ENCODE measurements around the gene RANBP10.

The RANBP10 gene

GRCh38 chr16:67828651-67829050 lies 22.3 kb upstream of the RANBP10 start:
- DNase-seq (ENCODE audit: low spot score) (no peak), FAIRE-seq (no peak)

- no peak for FAIRE-seq
- no peak for DNase-seq (ENCODE audit: low spot score)
These were observed 19.5 kb upstream of the RANBP10 start for GRCh38 chr16:67825906-67826305.

- FAIRE-seq (no peak), DNase-seq (ENCODE audit: low spot score) (no peak)
These were observed 18.8 kb upstream of the RANBP10 start for GRCh38 chr16:67825119-67825518.

GRCh38 chr16:67822511-67822910 lies 16.2 kb upstream of the RANBP10 start:
- no peak for FAIRE-seq
- DNase-seq (ENCODE audit: low spot score): no peak

- FAIRE-seq (no peak), DNase-seq (ENCODE audit: low spot score) (no peak)
These were observed 14.4 kb upstream of the RANBP10 start for GRCh38 chr16:67820608-67821259.

GRCh38 chr16:67814567-67814966 lies 8.2 kb upstream of the RANBP10 start:
- FAIRE-seq (no peak), DNase-seq (ENCODE audit: low spot score) (no peak)

- DNase-seq (ENCODE audit: low spot score): no peak
- FAIRE-seq: no peak
These were observed 5.5 kb upstream of the RANBP10 start for GRCh38 chr16:67811899-67812298.

GRCh38 chr16:67807148-67807682 lies 855 bp upstream of the RANBP10 start:
- FAIRE-seq (no peak), DNase-seq (ENCODE audit: low spot score) (no peak)

GRCh38 chr16:67805718-67806427 lies 487 bp downstream of the RANBP10 start:
- DNase-seq (ENCODE audit: low spot score): no peak
- no peak for FAIRE-seq

- DNase-seq (ENCODE audit: low spot score) (no peak), FAIRE-seq (no peak)
These were observed 1.4 kb downstream of the RANBP10 start for GRCh38 chr16:67804853-67805542.

- no peak for DNase-seq (ENCODE audit: low spot score)
- FAIRE-seq: no peak
These were observed 2.5 kb downstream of the RANBP10 start for GRCh38 chr16:67803894-67804293.

- DNase-seq (ENCODE audit: low spot score) (no peak), FAIRE-seq (no peak)
These were observed 4.5 kb downstream of the RANBP10 start for GRCh38 chr16:67801883-67802282.

GRCh38 chr16:67801241-67801640 lies 5.1 kb downstream of the RANBP10 start:
- FAIRE-seq (no peak), DNase-seq (ENCODE audit: low spot score) (no peak)

- DNase-seq (ENCODE audit: low spot score) (no peak), FAIRE-seq (no peak)
These were observed 5.9 kb downstream of the RANBP10 start for GRCh38 chr16:67800338-67800926.

GRCh38 chr16:67796099-67796718 lies 10.2 kb downstream of the RANBP10 start:
- DNase-seq (ENCODE audit: low spot score): no peak
- no peak for FAIRE-seq

- DNase-seq (ENCODE audit: low spot score): no peak
- no peak for FAIRE-seq
These were observed 16.3 kb downstream of the RANBP10 start for GRCh38 chr16:67790071-67790470.

- DNase-seq (ENCODE audit: low spot score) (no peak), FAIRE-seq (no peak)
These were observed 19.9 kb downstream of the RANBP10 start for GRCh38 chr16:67786491-67786890.

GRCh38 chr16:67783353-67783725 lies 23.0 kb downstream of the RANBP10 start:
- no peak for FAIRE-seq

GRCh38 chr16:67782567-67783352 lies 23.6 kb downstream of the RANBP10 start:
- FAIRE-seq (peak; percentile 16), DNase-seq (ENCODE audit: low spot score) (no peak)

More at GRCh38 chr16:67783353-67783725, 23.0 kb downstream of the RANBP10 start:
- DNase-seq (ENCODE audit: low spot score): no peak

- no peak for DNase-seq (ENCODE audit: low spot score)
- no peak for FAIRE-seq
These were observed 24.8 kb downstream of the RANBP10 start for GRCh38 chr16:67781565-67781921.

All from RCC 7860 (cell line).